ENCODE results near the gene FRMD4B. TPM values are rescaled to one million over a fixed set of nuclear protein-coding genes. Genes with fewer than 3 reads are reported as not detected.

Gene FRMD4B
- total and polyA plus RNA-seq, 7 donors: 8.2 to 21.5 (median 13.2) TPM

DNA sequence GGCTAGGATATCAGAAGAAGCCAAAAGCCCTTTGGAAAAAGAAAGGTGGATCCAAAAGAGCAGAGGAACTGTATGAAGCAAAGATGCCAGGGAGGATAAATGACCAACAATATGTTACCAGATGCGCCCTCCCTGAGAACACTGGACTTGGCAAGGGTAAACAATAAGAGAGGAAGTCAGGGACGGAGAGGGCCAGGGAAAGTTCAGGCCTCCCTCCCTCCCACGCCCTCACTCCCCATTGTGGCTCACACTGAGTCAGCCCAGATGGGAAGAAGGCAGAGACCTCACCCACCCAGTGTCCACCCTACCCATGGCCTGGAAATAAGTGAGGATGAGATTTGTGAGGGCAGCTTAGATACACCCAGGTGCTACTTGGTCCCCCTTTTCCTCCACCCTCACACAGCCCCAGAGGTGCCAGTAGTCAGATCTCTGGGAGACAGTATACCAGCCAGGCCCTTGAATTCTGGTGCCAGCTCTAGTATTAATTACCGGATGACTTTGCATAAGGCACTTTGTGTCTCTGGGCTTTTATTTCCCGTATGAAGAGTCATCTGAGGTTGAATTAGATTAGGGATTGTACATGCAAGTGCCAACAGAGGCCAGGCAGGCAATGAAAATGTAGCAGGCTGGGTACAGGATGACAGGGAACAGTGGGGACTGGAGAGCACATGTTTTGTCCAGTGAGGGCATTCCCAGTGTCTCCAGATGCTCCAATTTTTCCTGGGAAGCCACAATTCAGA is 35.1 kb upstream of the FRMD4B start:
- WGBS, 2 donors: 73 to 75% methylated on average over 5 of the region's 5 CpGs

DNA sequence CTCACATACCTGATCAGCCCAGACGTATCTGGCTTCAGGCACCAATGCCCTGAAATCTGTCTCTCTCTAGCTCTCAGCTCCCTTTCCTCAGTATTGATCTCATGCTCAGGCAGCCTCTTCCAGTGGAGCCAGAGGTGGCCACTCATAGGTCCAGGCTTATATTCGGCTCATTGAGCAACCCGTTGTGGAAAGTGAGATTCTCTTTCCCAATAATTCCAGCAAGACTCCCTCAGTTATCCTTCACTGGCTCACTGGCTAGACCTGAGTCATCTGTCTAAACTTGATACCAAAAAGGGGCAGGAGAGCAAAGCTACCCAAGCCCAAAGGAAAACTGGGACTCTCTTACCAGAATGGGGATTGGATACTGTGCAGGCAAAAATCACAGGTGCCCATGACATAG is 33.4 kb upstream of the FRMD4B start:
- Histone ChIP-seq H3K36me3 (no peaks in the 10 kb centered on the region), H3K27ac (no peak overlapping the region), H3K4me3 (no peak overlapping the region), H3K9me3 (no peaks in the 10 kb centered on the region), H3K4me1 (no peaks in the 10 kb centered on the region), H3K27me3 (no peaks in the 10 kb centered on the region)
- WGBS, 2 donors: 91 to 92% methylated on average over 3 of the region's 3 CpGs
- TF ChIP-seq POLR2A (IDR thresholded peaks at IDR 0.05) (no peak), EP300 (IDR thresholded peaks at IDR 0.05) (no peak), POLR2AphosphoS5 (IDR thresholded peaks at IDR 0.05) (no peak)
- TF ChIP-seq, protein P1, sequence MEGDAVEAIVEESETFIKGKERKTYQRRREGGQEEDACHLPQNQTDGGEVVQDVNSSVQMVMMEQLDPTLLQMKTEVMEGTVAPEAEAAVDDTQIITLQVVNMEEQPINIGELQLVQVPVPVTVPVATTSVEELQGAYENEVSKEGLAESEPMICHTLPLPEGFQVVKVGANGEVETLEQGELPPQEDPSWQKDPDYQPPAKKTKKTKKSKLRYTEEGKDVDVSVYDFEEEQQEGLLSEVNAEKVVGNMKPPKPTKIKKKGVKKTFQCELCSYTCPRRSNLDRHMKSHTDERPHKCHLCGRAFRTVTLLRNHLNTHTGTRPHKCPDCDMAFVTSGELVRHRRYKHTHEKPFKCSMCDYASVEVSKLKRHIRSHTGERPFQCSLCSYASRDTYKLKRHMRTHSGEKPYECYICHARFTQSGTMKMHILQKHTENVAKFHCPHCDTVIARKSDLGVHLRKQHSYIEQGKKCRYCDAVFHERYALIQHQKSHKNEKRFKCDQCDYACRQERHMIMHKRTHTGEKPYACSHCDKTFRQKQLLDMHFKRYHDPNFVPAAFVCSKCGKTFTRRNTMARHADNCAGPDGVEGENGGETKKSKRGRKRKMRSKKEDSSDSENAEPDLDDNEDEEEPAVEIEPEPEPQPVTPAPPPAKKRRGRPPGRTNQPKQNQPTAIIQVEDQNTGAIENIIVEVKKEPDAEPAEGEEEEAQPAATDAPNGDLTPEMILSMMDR (IDR thresholded peaks at IDR 0.05): no peak
- intact Hi-C loops (cut with DNase I): no loop called here
- no peak for DNase-seq

More for the DNA sequence above, 35.1 kb upstream of the FRMD4B start:
- TF ChIP-seq, protein P1 (IDR thresholded peaks at IDR 0.05): no peak
- TF ChIP-seq POLR2A (IDR thresholded peaks at IDR 0.05) (no peak), POLR2AphosphoS5 (IDR thresholded peaks at IDR 0.05) (no peak), EP300 (IDR thresholded peaks at IDR 0.05) (no peak)
- H3K4me3 ChIP-seq: no peak overlapping the region
- no peak for DNase-seq
- H3K9me3 ChIP-seq: no peaks in the 10 kb centered on the region
- no peaks in the 10 kb centered on the region for H3K27me3 ChIP-seq
- intact Hi-C loops (cut with DNase I): no loop called here
- H3K36me3 ChIP-seq: no peaks in the 10 kb centered on the region
- no peak overlapping the region for H3K27ac ChIP-seq
- H3K4me1 ChIP-seq: no peaks in the 10 kb centered on the region

DNA sequence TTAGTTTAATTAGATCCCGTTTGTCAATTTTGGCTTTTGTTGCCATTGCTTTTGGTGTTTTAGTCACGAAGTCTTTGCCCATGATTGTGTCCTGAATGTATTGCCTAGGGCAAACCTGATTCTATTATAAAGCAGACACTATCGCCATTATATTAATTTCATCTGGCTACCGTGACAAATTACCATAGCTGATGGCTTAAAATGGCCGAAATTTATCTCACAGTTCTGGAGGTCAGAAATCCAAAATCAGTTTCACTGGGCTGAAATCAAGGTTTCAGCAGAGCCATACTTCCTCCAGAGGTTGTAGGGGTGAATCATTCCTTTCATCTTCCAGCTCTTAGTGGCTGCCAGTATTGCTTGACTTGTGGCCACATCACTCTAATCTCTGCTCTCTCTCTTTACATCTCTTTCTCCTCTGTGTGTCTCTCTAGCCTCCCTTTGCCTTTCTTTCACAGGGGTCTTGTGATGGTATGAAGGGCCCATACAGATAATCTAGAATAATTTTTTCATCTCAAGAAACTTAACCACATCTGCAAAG is 31.7 kb upstream of the FRMD4B start:
- Histone ChIP-seq H3K36me3 (no peaks in the 10 kb centered on the region), H3K27me3 (no peaks in the 10 kb centered on the region), H3K27ac (no peak overlapping the region), H3K9me3 (no peaks in the 10 kb centered on the region), H3K4me3 (no peak overlapping the region), H3K4me1 (no peaks in the 10 kb centered on the region)
- TF ChIP-seq, protein P1 (IDR thresholded peaks at IDR 0.05): no peak
- TF ChIP-seq POLR2AphosphoS5 (IDR thresholded peaks at IDR 0.05) (no peak), EP300 (IDR thresholded peaks at IDR 0.05) (no peak), POLR2A (IDR thresholded peaks at IDR 0.05) (no peak)
- intact Hi-C loops (cut with DNase I): no loop called here
- 89 to 94% methylated on average over 5 of the region's 5 CpGs for WGBS, 2 donors
- DNase-seq: no peak

DNA sequence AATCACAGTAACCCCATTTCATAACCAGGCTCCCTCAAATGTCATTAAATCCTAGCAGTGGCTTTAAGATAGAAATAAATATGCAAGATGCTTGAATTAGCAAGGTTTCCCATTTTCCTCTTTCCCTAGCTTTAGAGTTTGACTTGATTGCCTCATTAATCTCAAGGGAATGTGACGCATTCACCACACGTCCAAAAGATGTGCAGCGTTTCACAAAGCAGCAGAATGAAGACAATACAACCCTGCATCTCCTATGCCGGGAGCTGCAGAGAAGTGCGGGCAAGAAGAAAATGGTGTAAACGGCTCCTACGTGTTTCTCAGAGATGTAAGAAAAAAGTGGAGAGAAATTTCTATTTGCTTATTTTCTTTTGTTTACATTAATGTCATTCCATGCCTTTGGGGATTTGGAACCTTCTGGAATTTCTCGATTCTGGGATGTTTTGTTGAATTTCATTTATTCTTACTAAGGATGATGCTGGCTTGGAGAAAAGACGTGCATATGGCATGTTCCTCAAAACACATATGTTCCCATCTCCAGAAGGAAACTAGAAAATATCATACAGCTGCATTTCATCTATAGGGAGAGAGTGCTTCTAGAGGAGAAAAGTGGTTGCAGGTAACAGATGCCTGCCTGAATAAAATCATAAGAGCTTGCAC is 27.8 kb upstream of the FRMD4B start:
- Histone ChIP-seq H3K9me3 (no peaks in the 10 kb centered on the region), H3K4me1 (no peaks in the 10 kb centered on the region), H3K4me3 (no peak overlapping the region), H3K36me3 (no peaks in the 10 kb centered on the region), H3K27me3 (no peaks in the 10 kb centered on the region), H3K27ac (no peak overlapping the region)
- TF ChIP-seq POLR2AphosphoS5 (IDR thresholded peaks at IDR 0.05) (no peak), POLR2A (IDR thresholded peaks at IDR 0.05) (no peak), EP300 (IDR thresholded peaks at IDR 0.05) (no peak)
- TF ChIP-seq, protein P1 (IDR thresholded peaks at IDR 0.05): no peak
- WGBS, 2 donors: 59 to 65% methylated on average over 9 of the region's 9 CpGs
- DNase-seq: no peak
- intact Hi-C loops (cut with DNase I): loop anchor here (5.0 kb wide), 1 partner anchor 251 kb away; no protein-coding TSS in a partner anchor
